WTC11 (cell line): ENCODE data around the gene PTGS1. TPM values are rescaled to one million over a fixed set of nuclear protein-coding genes. Genes with fewer than 3 reads are reported as not detected.

Experiments used
- ATAC-seq: fragments of 200-7000 bp; cut with Tn5 transposase; 2 replicates; pipeline ENCODE4 v1.10.0; 2021; ENCODE audit warnings: mild to moderate bottlenecking, moderate library complexity
- CTCF ChIA-PET: fragments of 300-600 bp; sonication (Branson Sonifier 250); formaldehyde crosslinking; loops from one replicate; lab custom pipeline; 2021; ENCODE audit warnings: antibody characterized with exemption; lab: Charles Lee
- POLR2A ChIA-PET: fragments of 350-600 bp; sonication (Branson Sonifier 250); formaldehyde crosslinking; loops from one replicate; lab custom pipeline; 2021; ENCODE audit warnings: antibody characterized with exemption; lab: Charles Lee
- DNase-seq: peaks from one replicate; pipeline ENCODE4 v3.0.0; 2021; ENCODE audit warnings: low spot score
- H3K27ac Mint-ChIP-seq: 2 replicates; pipeline ENCODE4 v1.8.0; 2021; ENCODE audit warnings: mixed read lengths
- H3K27me3 Mint-ChIP-seq: 2 replicates; pipeline ENCODE4 v1.8.0; 2021; ENCODE audit warnings: low read depth, mild to moderate bottlenecking, moderate library complexity, mixed read lengths
- H3K36me3 Mint-ChIP-seq: 2 replicates; pipeline ENCODE4 v1.8.0; 2021; ENCODE audit warnings: mixed read lengths
- H3K4me1 Mint-ChIP-seq: 2 replicates; pipeline ENCODE4 v1.8.0; 2022; ENCODE audit warnings: mixed read lengths
- H3K4me3 Mint-ChIP-seq: 2 replicates; pipeline ENCODE4 v1.8.0; 2021; ENCODE audit warnings: mild to moderate bottlenecking, moderate library complexity, mixed read lengths
- H3K9me3 Mint-ChIP-seq: 2 replicates; pipeline ENCODE4 v1.8.0; 2021; ENCODE audit warnings: mixed read lengths
- ATF1 ChIP-seq: sonication (generic); formaldehyde crosslinking; IDR thresholded peaks from 2 replicates; pipeline ENCODE4 v1.8.1; 2023; ENCODE audit warnings: mild to moderate bottlenecking, moderate library complexity, missing genetic modification reagents
- ATF6 ChIP-seq: sonication (generic); formaldehyde crosslinking; IDR thresholded peaks from 2 replicates; pipeline ENCODE4 v1.8.1; 2023; ENCODE audit warnings: mild to moderate bottlenecking, missing genetic modification reagents
- E2F4 ChIP-seq: sonication (generic); formaldehyde crosslinking; IDR thresholded peaks from 2 replicates; pipeline ENCODE4 v1.8.1; 2022; ENCODE audit warnings: low read depth, mild to moderate bottlenecking, moderate library complexity, missing genetic modification reagents, borderline replicate concordance
- ELF4 ChIP-seq: sonication (generic); formaldehyde crosslinking; IDR thresholded peaks from 2 replicates; pipeline ENCODE4 v1.8.1; 2022; ENCODE audit warnings: low read depth, mild to moderate bottlenecking, moderate library complexity, missing genetic modification reagents
- ERG ChIP-seq: fragments of 250-450 bp; sonication (Bioruptor Pico); IDR thresholded peaks from 2 replicates; pipeline ENCODE4 v1.8.0; 2021; ENCODE audit warnings: mild to moderate bottlenecking
- ESRRA ChIP-seq: sonication (generic); formaldehyde crosslinking; IDR thresholded peaks from 2 replicates; pipeline ENCODE4 v1.8.1; 2022; ENCODE audit warnings: mild to moderate bottlenecking, missing genetic modification reagents, borderline replicate concordance
- FOXJ3 ChIP-seq: sonication (generic); formaldehyde crosslinking; IDR thresholded peaks from 2 replicates; pipeline ENCODE4 v1.9.0; 2021; ENCODE audit warnings: missing genetic modification reagents, mild to moderate bottlenecking, borderline replicate concordance
- FOXP4 ChIP-seq: sonication (generic); formaldehyde crosslinking; IDR thresholded peaks from 2 replicates; pipeline ENCODE4 v1.8.0; 2022; ENCODE audit warnings: mild to moderate bottlenecking, missing genetic modification reagents
- NR1H2 ChIP-seq: sonication (generic); formaldehyde crosslinking; IDR thresholded peaks from 2 replicates; pipeline ENCODE4 v1.9.0; 2021; ENCODE audit warnings: mild to moderate bottlenecking, moderate library complexity, missing genetic modification reagents
- PRRX2 ChIP-seq: fragments of 250-450 bp; sonication (Bioruptor Pico); IDR thresholded peaks from 2 replicates; pipeline ENCODE4 v1.8.0; 2021; ENCODE audit warnings: mild to moderate bottlenecking
- TEAD1 ChIP-seq: sonication (generic); formaldehyde crosslinking; IDR thresholded peaks from 2 replicates; pipeline ENCODE4 v1.8.0; 2022; ENCODE audit warnings: mild to moderate bottlenecking, missing genetic modification reagents
- USF2 ChIP-seq: sonication (generic); formaldehyde crosslinking; IDR thresholded peaks from 2 replicates; pipeline ENCODE4 v1.8.1; 2023; ENCODE audit warnings: mild to moderate bottlenecking, missing genetic modification reagents, moderate library complexity
- ZNF425 ChIP-seq: fragments of 250-450 bp; sonication (Bioruptor Pico); conservative IDR thresholded peaks from 2 replicates; pipeline ENCODE4 v1.9.0; 2021; ENCODE audit warnings: mild to moderate bottlenecking
- ZNF532 ChIP-seq: fragments of 250-450 bp; sonication (Bioruptor Pico); IDR thresholded peaks from 2 replicates; pipeline ENCODE4 v1.9.0; 2021; ENCODE audit warnings: mild to moderate bottlenecking, borderline replicate concordance
- ZSCAN18 ChIP-seq: fragments of 250-450 bp; sonication (Bioruptor Pico); IDR thresholded peaks from 2 replicates; pipeline ENCODE4 v2.1.2; 2022; ENCODE audit warnings: mild to moderate bottlenecking, moderate library complexity
- total RNA-seq: library from RNA; stranded (reverse); gene quantifications from 3 replicates; pipeline ENCODE4 v1.2.3, GENCODE V29; 2021

Gene PTGS1
- total RNA-seq, 1 experiment from 2014 or later = 1.0 TPM

GRCh38 chr9:122346478-122347347 is 24.1 kb upstream of the PTGS1 start (continued):
- TF ChIP-seq FOXP4 (CRISPR knock-in tag) = peak; percentile 90; the same call in 1 of the 2 replicates

GRCh38 chr9:122347348-122348287 is 23.2 kb upstream of the PTGS1 start:
- ATAC-seq = peak; percentile 18
- Mint-ChIP-seq H3K27me3 (peaks cover 35% of the 10 kb centered on the region), H3K9me3 (peaks cover 1% of the 10 kb centered on the region), H3K4me3 (peak overlapping the region; percentile 81), H3K4me1 (peaks cover 20% of the 10 kb centered on the region), H3K27ac (no peak overlapping the region), H3K36me3 (0 out of 2 replicates have a peak, but pooled peaks cover under 1% of the 10 kb centered on the region)
- no peak for DNase-seq
- POLR2A ChIA-PET = interaction anchor here (2.0 kb wide), 1 partner anchor 11 kb away, joined by 7 read pairs; no protein-coding TSS in a partner anchor
- CTCF ChIA-PET = interaction anchor here (0.6 to 8.8 kb wide), 9 partner anchors 9 to 252 kb away, joined by 3 to 366 read pairs (median 4); partner anchors contain the start of genes MRRF and RBM18
- no peak for TF ChIP-seq ZNF532 (CRISPR knock-in tag)
- TF ChIP-seq USF2 = no peak
- no peak for TF ChIP-seq ESRRA (CRISPR knock-in tag)
- TF ChIP-seq ZNF425 (CRISPR knock-in tag) = no peak
- no peak for TF ChIP-seq NR1H2 (CRISPR knock-in tag)
- no peak for TF ChIP-seq ERG (CRISPR knock-in tag)
- TF ChIP-seq PRRX2 = no peak
- no peak for TF ChIP-seq FOXJ3 (CRISPR knock-in tag)
- TF ChIP-seq TEAD1 (CRISPR knock-in tag) = no peak
- TF ChIP-seq ATF1 = no peak
- TF ChIP-seq ELF4 (CRISPR knock-in tag) = no peak
- TF ChIP-seq ATF6 (CRISPR knock-in tag) = no peak
- no peak for TF ChIP-seq E2F4 (CRISPR knock-in tag)
- no peak for TF ChIP-seq ZSCAN18 (CRISPR knock-in tag)
